GM12878 (cell line): ENCODE data around the gene STK40. TPM values are rescaled to one million over a fixed set of nuclear protein-coding genes. Genes with fewer than 3 reads are reported as not detected.
A peak's percentile ranks its signal among the peaks of the same experiment; 100 is the strongest.

Experiments
- ASH2L ChIP-seq: fragments of 300-600, 200-600 bp; sonication (generic); IDR thresholded peaks from 2 replicates; pipeline ENCODE4 v1.6.1; 2017; ENCODE audit warnings: low read depth, mild to moderate bottlenecking, borderline replicate concordance
- BACH1 ChIP-seq: fragments of 450-650 bp; IDR thresholded peaks from 2 replicates; pipeline ENCODE4 v1.6.1; 2017; ENCODE audit warnings: mild to moderate bottlenecking, borderline replicate concordance
- BMI1 ChIP-seq: fragments of 450-650 bp; IDR thresholded peaks from 2 replicates; pipeline ENCODE4 v1.6.1; 2016; ENCODE audit warnings: mild to moderate bottlenecking, moderate library complexity, borderline replicate concordance
- BRCA1 ChIP-seq: IDR thresholded peaks from 2 replicates; pipeline ENCODE4 v1.6.1; 2011; ENCODE audit warnings: low read depth, low read length, improper control_type of control experiment
- CEBPZ ChIP-seq: fragments of 150-350 bp; IDR thresholded peaks from 2 replicates; pipeline ENCODE4 v1.6.1; 2016; ENCODE audit warnings: low read depth, low read length
- CHD1 ChIP-seq: IDR thresholded peaks from 2 replicates; pipeline ENCODE4 v1.6.1; 2012; ENCODE audit warnings: low read depth, low read length, improper control_type of control experiment
- CREB1 ChIP-seq: IDR thresholded peaks from 2 replicates; pipeline ENCODE4 v1.6.1; 2012; ENCODE audit warnings: low read depth, mild to moderate bottlenecking, inconsistent platforms
- EGR1 ChIP-seq, 2 experiments: IDR thresholded peaks; 1 replicate in 1 of 2; 2 replicates in 1 of 2; pipeline ENCODE4 v1.6.1; 2011 to 2012; ENCODE audit warnings: low read depth in 2 of 2, low read length in 2 of 2, borderline replicate concordance in 1 of 2, mild to moderate bottlenecking in 1 of 2, moderate library complexity in 1 of 2
- ESRRA ChIP-seq: IDR thresholded peaks from 2 replicates; pipeline ENCODE4 v1.6.1; 2012; ENCODE audit warnings: mild to moderate bottlenecking, low read length, improper control_type of control experiment
- JUNB ChIP-seq: IDR thresholded peaks from 2 replicates; pipeline ENCODE4 v1.6.1; 2016; ENCODE audit warnings: antibody characterized with exemption, mild to moderate bottlenecking
- MXI1 ChIP-seq: fragments of 150-350 bp; IDR thresholded peaks from 2 replicates; pipeline ENCODE4 v1.6.1; 2011; ENCODE audit warnings: low read depth, mild to moderate bottlenecking, inconsistent platforms, low read length, improper control_type of control experiment
- MYB ChIP-seq: fragments of 150-350 bp; IDR thresholded peaks from 2 replicates; pipeline ENCODE4 v1.6.1; 2014; ENCODE audit warnings: mild to moderate bottlenecking, low read depth, low read length, borderline replicate concordance
- POLR2A ChIP-seq: IDR thresholded peaks from 2 replicates; pipeline ENCODE4 v1.6.1; 2011; ENCODE audit warnings: low read depth, mild to moderate bottlenecking, low read length
- POU2F2 ChIP-seq: IDR thresholded peaks from 3 replicates; pipeline ENCODE4 v1.6.1; 2011; ENCODE audit warnings: low read depth, mild to moderate bottlenecking, low read length, borderline replicate concordance
- PRDM15 ChIP-seq: fragments of 450-650 bp; formaldehyde crosslinking; IDR thresholded peaks from 2 replicates; pipeline ENCODE4 v1.4.0; 2020; ENCODE audit warnings: mild to moderate bottlenecking, moderate library complexity
- SPI1 ChIP-seq: IDR thresholded peaks from 2 replicates; pipeline ENCODE4 v1.6.1; 2011; ENCODE audit warnings: low read depth, mild to moderate bottlenecking, low read length, moderate library complexity, borderline replicate concordance; ENCODE audit not compliant: insufficient read depth
- USF1 ChIP-seq: IDR thresholded peaks from 2 replicates; pipeline ENCODE4 v1.6.1; 2011; ENCODE audit warnings: borderline replicate concordance, low read depth, mild to moderate bottlenecking, moderate library complexity, mixed read lengths, low read length; ENCODE audit not compliant: insufficient read depth; ENCODE audit errors: extremely low read length
- ZBTB11 ChIP-seq: fragments of 450-650 bp; formaldehyde crosslinking; IDR thresholded peaks from 2 replicates; pipeline ENCODE4 v1.5.0; 2022; ENCODE audit warnings: mild to moderate bottlenecking, missing genetic modification characterization
- polyA plus RNA-seq, 11 experiments: library from polyadenylated mRNA; depleted of rRNA in 4 of 11; unstranded in 6 of 11; stranded (reverse) in 5 of 11; fragments of >200 nt; fragmentation: Nextera tagmentation in 4 of 11; fragmentation: Illumina TruSeq in 1 of 11; extraction: Ambion mirVana in 4 of 11; extraction: Trizol in 1 of 11; gene quantifications; 1 replicate in 1 of 11; 2 replicates in 10 of 11; pipeline versions ENCODE4 v1.2.1 to v1.2.3, GENCODE V29; 2011 to 2016; ENCODE audit warnings: inconsistent platforms in 2 of 11, missing spikeins in 2 of 11, low read depth in 1 of 11
- total RNA-seq, 4 experiments: library from RNA; depleted of rRNA in 3 of 4; stranded (reverse); fragments of >200 nt in 3 of 4; fragmentation: Illumina TruSeq in 1 of 4; extraction: Trizol in 1 of 4; gene quantifications; 2 replicates each; pipeline versions ENCODE4 v1.2.1 to v1.2.3, GENCODE V29; 2013 to 2021

STK40 gene
- total and polyA plus RNA-seq, 10 of the 15 experiments (the other 5 are each of a cell fraction or from before 2014, with no cell fraction given): 0.27 to 51.0 (median 29.5) TPM

- TF ChIP-seq ZBTB11 (CRISPR knock-in tag) (no peak), POLR2A (peak; percentile 92), POU2F2 (no peak), SPI1 (no peak), EGR1 (IDR thresholded peaks at IDR 0.05; ENCODE audit: borderline replicate concordance in 1 of 2, low read depth in 2 of 2, low read length in 2 of 2) (peak in 1 of 2 experiments; percentile 51; a peak in 1 of 3 replicates), BMI1 (no peak), JUNB (no peak), BRCA1 (no peak), BACH1 (no peak; the same call in 1 of the 2 replicates), ASH2L (no peak), ESRRA (no peak), CHD1 (no peak), USF1 (peak; percentile 59), MYB (no peak), CEBPZ (no peak), CREB1 (peak; percentile 94), PRDM15 (CRISPR knock-in tag) (no peak), MXI1 (peak; percentile 51; the same call in 1 of the 2 replicates)
These were observed 11.9 kb upstream of the STK40 start, which contains the start of gene LSM10 (continued) for GRCh38 chr1:36397378-36398230.
